ENCODE data around the gene RAB44. TPM values are rescaled to one million over a fixed set of nuclear protein-coding genes. Genes with fewer than 3 reads are reported as not detected.
"Not testable (repeated sequence)": the region's sequence is repeated elsewhere in the genome, so short reads cannot be mapped to it uniquely, and the experiment has no call there.

RAB44 gene
- total RNA-seq, 1 experiment from 2014 or later = not detected

- DNase-seq (ENCODE audit: low read depth) = no peak
Observed at GRCh38 chr6:36686668-36687513, 10.7 kb upstream of the RAB44 start.

- no peak for DNase-seq (ENCODE audit: low read depth)
Observed at GRCh38 chr6:36688063-36688738, 9.4 kb upstream of the RAB44 start.

DNA sequence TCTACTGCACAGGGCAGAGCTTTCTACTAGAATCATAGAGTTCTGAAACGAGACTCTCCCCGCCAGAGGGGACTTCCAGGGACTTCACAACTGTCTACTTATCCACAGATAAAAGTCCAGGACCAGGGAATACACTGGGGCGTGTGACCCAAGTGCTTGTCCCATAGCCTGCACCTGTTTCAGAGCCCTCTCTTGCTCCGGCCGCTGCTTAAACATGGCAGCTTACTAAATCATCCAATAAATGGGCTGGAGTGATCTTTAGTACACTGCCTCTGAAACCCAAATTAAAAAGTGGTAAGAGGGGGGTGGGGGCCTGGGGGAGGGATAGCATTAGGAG is 8.9 kb upstream of the RAB44 start:
- no peak for DNase-seq (ENCODE audit: low read depth)

- DNase-seq (ENCODE audit: low read depth) = no peak
Observed at GRCh38 chr6:36691011-36691410, 6.6 kb upstream of the RAB44 start.

DNA sequence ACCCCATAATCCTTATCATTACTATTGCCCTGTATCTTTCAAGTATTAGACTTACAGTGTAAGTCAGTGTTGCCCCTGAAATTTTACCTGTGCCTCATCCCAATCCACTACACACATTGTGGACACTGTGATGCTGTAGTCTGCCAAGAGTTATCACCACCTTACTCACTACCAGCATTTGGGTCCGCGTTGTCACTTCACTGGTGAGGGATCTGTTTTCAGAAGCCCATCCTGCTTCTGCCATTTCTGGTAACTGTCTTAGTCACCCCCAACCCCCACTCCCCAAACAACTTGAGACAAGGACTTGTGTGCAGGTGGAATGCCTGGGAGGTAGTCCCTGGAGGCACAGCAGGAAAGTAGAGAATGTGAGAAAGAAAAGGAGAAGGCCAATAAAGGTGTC is 6.0 kb upstream of the RAB44 start:
- no peak for DNase-seq (ENCODE audit: low read depth)

DNA sequence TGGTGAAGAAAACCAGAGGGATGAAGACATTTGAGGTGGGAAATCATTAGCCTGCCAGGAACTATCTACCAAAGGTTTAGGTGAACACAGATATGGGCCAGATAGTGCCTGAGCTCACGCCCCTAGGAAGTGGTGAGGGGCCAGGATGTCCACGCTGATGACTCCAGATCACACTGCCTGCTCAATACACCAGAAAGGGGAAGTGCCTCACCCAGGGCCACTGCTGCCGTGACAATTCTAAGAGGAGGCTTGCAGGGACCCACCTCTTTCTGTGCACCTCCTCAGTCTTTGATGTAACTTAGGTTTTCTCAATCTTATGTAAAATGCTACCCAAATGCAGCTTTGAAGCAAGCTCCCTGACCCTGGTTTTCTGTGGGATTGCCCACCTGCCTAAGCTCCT is 5.4 kb upstream of the RAB44 start:
- DNase-seq (ENCODE audit: low read depth) = no peak

GRCh38 chr6:36692861-36693702 is 4.5 kb upstream of the RAB44 start:
- DNase-seq (ENCODE audit: low read depth) = no peak

DNA sequence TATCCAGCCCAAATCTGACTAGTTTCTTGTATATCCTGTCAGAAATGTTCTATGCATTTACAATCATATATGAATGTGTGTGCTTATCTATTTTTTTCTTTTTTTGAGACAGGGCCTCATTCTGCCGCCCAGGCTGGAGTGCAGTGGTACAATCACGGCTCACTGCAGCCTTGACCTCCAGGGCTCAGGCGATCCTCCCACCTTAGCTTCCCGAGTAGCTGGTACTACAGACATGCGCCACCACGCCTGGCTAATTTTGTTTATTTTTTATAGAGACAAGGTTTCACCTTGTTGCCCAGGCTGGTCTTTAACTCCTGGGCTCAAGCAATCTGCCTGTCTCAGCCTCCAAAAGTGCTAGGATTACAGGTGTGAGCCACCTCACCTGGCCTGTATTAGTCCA is 3.0 kb upstream of the RAB44 start:
- DNase-seq (ENCODE audit: low read depth) = no peak

- DNase-seq (ENCODE audit: low read depth) = no peak
Observed at GRCh38 chr6:36695414-36695813, 2.2 kb upstream of the RAB44 start.

DNA sequence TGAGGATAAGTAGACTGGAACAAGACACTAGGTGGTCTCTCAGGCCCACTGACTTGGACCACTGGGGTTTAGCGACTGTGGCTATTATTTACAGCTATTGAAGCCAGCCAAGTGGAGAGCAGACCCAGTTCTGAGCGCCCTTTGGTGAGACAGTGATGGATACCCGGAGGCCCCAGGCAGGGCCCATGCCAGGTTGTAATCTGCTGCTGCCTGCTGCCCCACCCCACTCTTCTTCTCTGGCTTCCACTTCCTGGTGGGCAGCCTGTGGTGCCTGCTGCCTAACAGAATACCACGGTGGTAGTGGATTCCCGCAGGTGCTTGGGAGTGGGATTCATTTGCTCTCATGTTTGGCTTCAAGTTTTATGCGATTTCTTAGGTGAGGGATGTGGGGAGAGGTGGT is 570 bp downstream of the RAB44 start:
- DNase-seq (ENCODE audit: low read depth) = no peak

DNA sequence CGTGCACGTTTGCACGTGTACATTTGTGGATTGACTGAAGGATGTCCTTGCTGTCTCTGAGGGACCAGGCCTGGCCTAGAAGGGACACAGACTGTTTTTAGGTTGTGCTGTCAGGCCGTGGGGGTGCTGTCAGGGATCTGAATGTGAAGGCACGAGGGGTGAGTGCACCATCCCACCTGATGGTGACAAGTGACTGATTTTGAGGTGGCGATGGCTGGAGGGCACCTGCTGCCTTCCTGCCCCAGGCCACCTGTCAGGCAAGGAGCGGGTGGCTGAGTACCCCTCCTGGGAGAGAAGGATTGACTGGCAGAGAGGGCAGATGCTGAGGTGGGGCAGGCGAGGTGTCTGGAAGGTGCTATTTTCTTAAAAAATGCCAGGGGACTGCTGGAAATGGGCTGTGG is 1.2 kb downstream of the RAB44 start:
- no peak for DNase-seq (ENCODE audit: low read depth)

GRCh38 chr6:36699348-36699747 is 1.7 kb downstream of the RAB44 start:
- DNase-seq (ENCODE audit: low read depth) = no peak

GRCh38 chr6:36700071-36700812 is 2.6 kb downstream of the RAB44 start:
- no peak for DNase-seq (ENCODE audit: low read depth)

GRCh38 chr6:36700831-36701230 is 3.2 kb downstream of the RAB44 start:
- DNase-seq (ENCODE audit: low read depth) = no peak

DNA sequence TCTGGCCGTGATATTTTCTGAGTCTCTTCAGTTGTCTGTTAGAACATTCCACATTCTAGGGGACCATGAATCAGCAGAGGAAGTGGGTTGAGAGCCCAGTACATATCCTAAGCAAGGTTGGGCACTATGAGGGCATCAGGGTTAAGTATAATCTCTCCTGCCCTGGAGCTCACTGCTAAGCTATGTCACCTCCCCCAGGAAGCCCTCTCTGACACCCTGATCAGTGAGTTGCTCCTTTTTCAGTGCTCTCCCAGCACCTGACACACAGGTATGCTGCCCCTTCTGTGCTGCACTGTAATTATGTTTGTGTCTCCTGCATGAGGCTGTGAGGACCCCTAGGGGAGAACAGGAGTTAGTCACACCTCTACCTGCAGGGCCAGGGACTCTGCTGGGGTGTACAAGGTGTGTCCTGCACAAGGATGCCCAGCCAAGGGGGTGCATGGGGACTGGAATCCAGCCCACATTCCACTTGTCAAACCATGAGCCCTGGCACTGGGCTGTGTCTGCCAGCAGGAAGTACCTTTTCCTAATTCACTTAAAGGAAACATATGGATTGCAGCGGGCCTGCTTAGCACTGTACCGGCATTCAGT is 3.9 kb downstream of the RAB44 start:
- DNase-seq (ENCODE audit: low read depth) = peak; percentile 82

GRCh38 chr6:36702656-36703055 is 5.0 kb downstream of the RAB44 start:
- no peak for DNase-seq (ENCODE audit: low read depth)

DNA sequence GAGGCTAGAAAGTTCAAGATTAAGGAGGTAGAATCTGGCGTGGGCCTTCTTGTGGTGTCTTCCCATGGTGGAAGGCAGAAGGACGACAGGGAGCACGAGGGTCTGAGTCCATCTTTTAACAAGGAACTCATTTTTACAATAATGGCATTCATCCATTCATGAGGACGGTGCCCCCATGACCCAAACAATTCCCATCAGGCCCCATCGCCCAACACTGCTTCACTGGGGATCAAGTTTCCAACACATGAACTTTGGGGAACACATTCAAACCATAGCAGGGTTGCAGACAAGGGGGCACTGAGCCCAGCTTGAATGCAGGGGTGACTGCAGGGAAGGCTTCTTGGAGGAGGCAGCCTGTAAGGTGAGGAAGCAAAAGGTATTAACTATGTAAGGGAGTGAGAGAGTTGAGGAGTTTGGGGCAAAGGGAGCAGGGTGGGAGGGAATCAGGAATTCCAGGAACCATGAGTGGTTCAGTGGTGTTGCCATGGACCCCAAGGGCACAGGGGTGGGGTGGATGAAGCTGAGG is 5.5 kb downstream of the RAB44 start:
- DNase-seq (ENCODE audit: low read depth) = no peak

GRCh38 chr6:36703982-36704381 is 6.4 kb downstream of the RAB44 start:
- no peak for DNase-seq (ENCODE audit: low read depth)

DNA sequence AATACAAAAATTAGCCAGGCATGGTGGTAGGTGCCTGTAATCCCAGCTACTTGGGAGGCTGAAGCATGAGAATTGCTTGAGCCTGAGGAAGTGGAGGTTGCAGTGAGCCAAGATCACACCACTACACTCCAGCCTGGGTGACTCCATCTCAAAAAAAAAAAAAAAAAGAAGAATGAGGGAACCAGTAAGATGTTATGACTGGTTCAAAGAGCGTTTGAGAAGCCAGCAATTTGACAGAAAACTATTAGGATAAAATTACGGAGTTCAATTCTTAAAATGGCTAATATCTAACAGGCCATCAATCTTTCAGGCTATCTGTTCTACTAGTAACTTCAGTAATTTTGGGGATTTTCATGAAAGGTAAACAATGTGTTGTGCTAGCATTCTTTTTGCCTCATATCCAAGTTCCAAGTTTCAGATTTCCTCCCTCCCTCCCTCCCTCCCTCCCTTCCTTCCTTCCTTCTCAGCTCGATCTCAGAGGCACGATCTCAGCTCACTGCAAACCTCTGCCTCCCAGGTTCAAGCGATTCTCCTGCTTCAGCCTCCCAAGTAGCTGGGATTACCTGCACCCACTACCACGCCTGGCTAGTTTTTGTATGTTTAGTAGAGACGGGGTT is 7.4 kb downstream of the RAB44 start:
- not testable (repeated sequence) for DNase-seq (ENCODE audit: low read depth)

DNA sequence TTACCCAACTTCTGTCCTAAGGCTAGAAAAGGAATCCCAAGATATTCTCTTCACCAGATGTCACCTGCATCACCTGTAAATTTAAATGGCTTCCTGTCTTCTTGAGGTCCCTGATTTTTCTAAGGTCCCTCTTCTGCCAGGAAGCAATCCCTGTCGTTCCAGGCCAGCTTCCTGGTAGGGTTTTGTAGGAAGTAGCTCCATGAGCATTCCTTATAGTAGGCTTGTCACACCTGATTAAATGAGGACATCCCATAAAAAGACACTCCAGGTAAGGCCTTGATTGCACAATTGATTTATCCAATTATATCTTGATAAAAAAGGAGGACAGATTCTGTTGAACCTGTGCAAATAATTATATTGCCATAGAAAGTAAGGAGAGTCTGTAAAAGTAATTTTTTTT is 8.7 kb downstream of the RAB44 start:
- no peak for DNase-seq (ENCODE audit: low read depth)

- no peak for DNase-seq (ENCODE audit: low read depth)
Observed at GRCh38 chr6:36712816-36713215, 15.2 kb downstream of the RAB44 start.
